Upper lobe of left lung (tissue), 6 donors: Measurements from ENCODE around the gene TMEM134. TPM values are rescaled to one million over a fixed set of nuclear protein-coding genes. Genes with fewer than 3 reads are reported as not detected.

ENCODE experiments used
- ATAC-seq, 2 donors: fragments of 200-7000 bp; cut with Tn5 transposase; one replicate each; pipeline ENCODE4 v1.9.1; 2022; ENCODE audit warnings: mild to moderate bottlenecking in 2 of 2, moderate library complexity in 2 of 2; ENCODE audit not compliant: low FRiP score in 2 of 2
- DNase-seq, 2 donors: peaks; one replicate each; pipeline ENCODE4 v3.0.0-alpha.2; 2019 to 2020
- H3K27ac ChIP-seq, 4 donors: fragments of 200-600 bp; sonication (generic); one replicate each; pipeline ENCODE4 v1.5.1; 2016 to 2019
- H3K27me3 ChIP-seq, 4 donors: fragments of 200-600 bp; sonication (generic); one replicate each; pipeline ENCODE4 v1.5.1; 2017 to 2019
- H3K36me3 ChIP-seq, 4 donors: fragments of 200-600 bp; sonication (generic); one replicate each; pipeline ENCODE4 v1.5.1; 2016 to 2019
- H3K4me1 ChIP-seq, 4 donors: fragments of 200-600 bp; sonication (generic); one replicate each; pipeline ENCODE4 v1.5.1; 2018 to 2019
- H3K4me3 ChIP-seq, 4 donors: fragments of 200-600 bp; sonication (generic); one replicate each; pipeline ENCODE4 v1.5.1; 2017 to 2019; ENCODE audit warnings: mild to moderate bottlenecking in 2 of 4, moderate library complexity in 1 of 4
- H3K9me3 ChIP-seq, 4 donors: fragments of 200-600 bp; sonication (generic); one replicate each; pipeline ENCODE4 v1.5.1; 2018 to 2019
- CTCF ChIP-seq, 6 experiments: fragments of 450-650 bp in 4 of 6; fragments of 200-600 bp in 2 of 6; sonication (generic) in 2 of 6; IDR thresholded peaks; one replicate each; pipeline ENCODE4 v1.5.1; 2016 to 2019; ENCODE audit warnings: antibody characterized with exemption in 6 of 6
- EP300 ChIP-seq, 4 donors: sonication (generic); formaldehyde crosslinking; IDR thresholded peaks; one replicate each; pipeline ENCODE4 v1.5.1; 2017; ENCODE audit warnings: antibody characterized with exemption in 4 of 4, control low read depth in 2 of 4
- POLR2A ChIP-seq, 4 donors: fragments of 450-650 bp; IDR thresholded peaks; one replicate each; pipeline ENCODE4 v1.5.1; 2016 to 2017; ENCODE audit warnings: antibody characterized with exemption in 4 of 4, mild to moderate bottlenecking in 2 of 4
- POLR2AphosphoS5 ChIP-seq, 2 donors: sonication (generic); formaldehyde crosslinking; IDR thresholded peaks; one replicate each; pipeline ENCODE4 v1.5.1; 2017; ENCODE audit warnings: antibody characterized with exemption in 2 of 2
- WGBS, 2 donors: methylation state at CpG; one replicate each; pipeline ENCODE4 v1.1.5; 2017 to 2018; 5-methylcytosine and 5-hydroxymethylcytosine counted together
- total RNA-seq, 6 donors: library from RNA; depleted of rRNA in 4 of 6; stranded (reverse); fragments of >200 nt in 4 of 6; gene quantifications; one replicate each; pipeline versions ENCODE4 v1.1.0 to v1.2.1, GENCODE V29; 2016 to 2021
- donor health status: DM: no; HTN: no; CAD: no; lungs with moderate emphysema.
- donor health status: DM: no; HTN: yes; CAD: no; lungs with severe emphysema.

TMEM134 gene
- total RNA-seq, 6 donors from 2014 or later, result 51.2 to 102 (median 75.2) TPM

- H3K4me1 ChIP-seq, result peaks cover 31 to 48% (median 40%) of the 10 kb centered on the region in 4 donors
- ATAC-seq, result no peak
- H3K27me3 ChIP-seq, result no peaks in the 10 kb centered on the region
- H3K27ac ChIP-seq, result peak overlapping the region in 1 of 4 donors; percentile 98
- TF ChIP-seq POLR2AphosphoS5 (IDR thresholded peaks at IDR 0.05) (no peak), POLR2A (IDR thresholded peaks at IDR 0.05) (no peak), EP300 (IDR thresholded peaks at IDR 0.05) (no peak), CTCF (IDR thresholded peaks at IDR 0.05) (no peak)
- peaks cover 0 to 27% (median 17%) of the 10 kb centered on the region in 4 donors for H3K36me3 ChIP-seq
- WGBS, 2 donors, result 76 to 83% methylated on average over 17 to 19 of the region's 19 CpGs
- H3K4me3 ChIP-seq, result peak overlapping the region in 3 of 4 donors; percentile 75 to 96 (median 85)
- no peaks in the 10 kb centered on the region for H3K9me3 ChIP-seq
- no peak for DNase-seq
These were observed 34.3 kb upstream of the TMEM134 start for GRCh38 chr11:67503119-67504004.

GRCh38 chr11:67502328-67502979 lies 33.4 kb upstream of the TMEM134 start:
- H3K36me3 ChIP-seq, result peaks cover 0 to 36% (median 20%) of the 10 kb centered on the region in 4 donors
- no peak overlapping the region for H3K4me3 ChIP-seq
- ATAC-seq (no peak), DNase-seq (peak in 1 of 2 donors; percentile 68)
- no peaks in the 10 kb centered on the region for H3K27me3 ChIP-seq
- no peak for TF ChIP-seq POLR2A (IDR thresholded peaks at IDR 0.05)
- H3K4me1 ChIP-seq, result peaks cover 28 to 43% (median 37%) of the 10 kb centered on the region in 4 donors
- H3K27ac ChIP-seq, result no peak overlapping the region
- no peaks in the 10 kb centered on the region for H3K9me3 ChIP-seq
- WGBS, 2 donors, result 92 to 95% methylated on average over 12 to 18 of the region's 18 CpGs

- ATAC-seq (no peak), DNase-seq (no peak)
- Histone ChIP-seq H3K27me3 (no peaks in the 10 kb centered on the region), H3K36me3 (peaks cover 0 to 38% (median 25%) of the 10 kb centered on the region in 4 donors), H3K4me1 (peaks cover 22 to 37% (median 31%) of the 10 kb centered on the region in 4 donors), H3K27ac (no peak overlapping the region), H3K4me3 (no peak overlapping the region), H3K9me3 (no peaks in the 10 kb centered on the region)
- 98 to 100% methylated on average over 2 to 18 of the region's 18 CpGs for WGBS, 2 donors
- TF ChIP-seq EP300 (IDR thresholded peaks at IDR 0.05) (no peak), CTCF (IDR thresholded peaks at IDR 0.05) (no peak), POLR2AphosphoS5 (IDR thresholded peaks at IDR 0.05) (no peak), POLR2A (IDR thresholded peaks at IDR 0.05) (no peak)
These were observed 32.8 kb upstream of the TMEM134 start for GRCh38 chr11:67501854-67502253.

GRCh38 chr11:67500831-67501715 lies 32.0 kb upstream of the TMEM134 start:
- Histone ChIP-seq H3K9me3 (no peaks in the 10 kb centered on the region), H3K27ac (no peak overlapping the region), H3K36me3 (peaks cover 0 to 43% (median 25%) of the 10 kb centered on the region in 4 donors), H3K27me3 (no peaks in the 10 kb centered on the region), H3K4me1 (peaks cover 14 to 30% (median 23%) of the 10 kb centered on the region in 4 donors), H3K4me3 (no peak overlapping the region)
- ATAC-seq (no peak), DNase-seq (no peak)
- no peak for TF ChIP-seq POLR2A (IDR thresholded peaks at IDR 0.05)
- TF ChIP-seq POLR2AphosphoS5 (IDR thresholded peaks at IDR 0.05), result no peak
- TF ChIP-seq EP300 (IDR thresholded peaks at IDR 0.05), result no peak
- TF ChIP-seq CTCF (IDR thresholded peaks at IDR 0.05), result no peak
- 84 to 93% methylated on average over 8 to 9 of the region's 9 CpGs for WGBS, 2 donors
